BJ (cell line): ENCODE results near the gene OSGIN1. TPM values are rescaled to one million over a fixed set of nuclear protein-coding genes. Genes with fewer than 3 reads are reported as not detected.
"Not testable (repeated sequence)": the region's sequence is repeated elsewhere in the genome, so short reads cannot be mapped to it uniquely, and the experiment has no call there.

Source experiments
- CTCF ChIA-PET: fragments of 350-600 bp; formaldehyde crosslinking; extraction: SDS; loops from one replicate; lab custom pipeline; 2021; ENCODE audit warnings: antibody characterized with exemption, inconsistent platforms; lab: Yijun Ruan, JAX
- POLR2A ChIA-PET: fragments of 300-600 bp; sonication (Branson Sonifier 250); formaldehyde crosslinking; extraction: SDS; loops from one replicate; lab custom pipeline; 2021; ENCODE audit warnings: antibody characterized with exemption; lab: Charles Lee
- DNase-seq: peaks from one replicate; pipeline ENCODE4 v3.0.0-alpha.2; 2011; ENCODE audit warnings: low read depth
- H3K27me3 ChIP-seq: 2 replicates; pipeline ENCODE4 v1.6.0; 2011; ENCODE audit warnings: low read length; ENCODE audit not compliant: control insufficient read depth, insufficient read depth
- H3K36me3 ChIP-seq: 2 replicates; pipeline ENCODE4 v1.5.1; 2011; ENCODE audit warnings: low read length; ENCODE audit not compliant: control insufficient read depth, insufficient read depth
- H3K4me3 ChIP-seq: 2 replicates; pipeline ENCODE4 v1.5.1; 2011; ENCODE audit warnings: low read depth, mild to moderate bottlenecking, control low read depth, low read length
- CTCF ChIP-seq: IDR thresholded peaks from 2 replicates; pipeline ENCODE4 v1.5.1; 2011; ENCODE audit warnings: low read depth, mild to moderate bottlenecking, control low read depth, inconsistent platforms, low read length, moderate library complexity; ENCODE audit not compliant: insufficient read depth
- polyA plus RNA-seq: library from polyadenylated mRNA; depleted of rRNA; stranded (reverse); fragments of >200 nt; gene quantifications from 2 replicates; pipeline ENCODE4 v1.2.3, GENCODE V29; 2011

The OSGIN1 gene
- polyA plus RNA-seq, 1 experiment, result 5.1 TPM

GRCh38 chr16:83937922-83938885, 14.8 kb upstream of the OSGIN1 start:
- CTCF ChIA-PET, result interaction anchor here (0.8 to 4.3 kb wide), 3 partner anchors 11 to 57 kb away, joined by 3 to 27 read pairs (median 3); no protein-coding TSS in a partner anchor
- Histone ChIP-seq H3K4me3 (no peak overlapping the region), H3K27me3 (no peaks in the 10 kb centered on the region), H3K36me3 (no peaks in the 10 kb centered on the region)
- POLR2A ChIA-PET, result no interaction called here
- TF ChIP-seq CTCF, result no peak
- no peak for DNase-seq

- ChIA-PET POLR2A (no interaction called here), CTCF (interaction anchor here (4.3 kb wide), 1 partner anchor 13 kb away, joined by 27 read pairs; no protein-coding TSS in a partner anchor)
These were observed 13.7 kb upstream of the OSGIN1 start for GRCh38 chr16:83939266-83939855.

GRCh38 chr16:83940119-83940518, 12.9 kb upstream of the OSGIN1 start:
- POLR2A ChIA-PET, result no interaction called here
- H3K36me3 ChIP-seq, result no peaks in the 10 kb centered on the region
- no peaks in the 10 kb centered on the region for H3K27me3 ChIP-seq
- H3K4me3 ChIP-seq, result no peak overlapping the region
- DNase-seq, result no peak
- no peak for TF ChIP-seq CTCF
- CTCF ChIA-PET, result no interaction called here

More at GRCh38 chr16:83939266-83939855, 13.7 kb upstream of the OSGIN1 start:
- no peak for TF ChIP-seq CTCF
- Histone ChIP-seq H3K36me3 (no peaks in the 10 kb centered on the region), H3K4me3 (no peak overlapping the region), H3K27me3 (no peaks in the 10 kb centered on the region)
- DNase-seq, result no peak

GRCh38 chr16:83940630-83941378, 12.2 kb upstream of the OSGIN1 start:
- no peak for TF ChIP-seq CTCF
- CTCF ChIA-PET, result no interaction called here
- H3K36me3 ChIP-seq, result no peaks in the 10 kb centered on the region
- H3K27me3 ChIP-seq, result no peaks in the 10 kb centered on the region
- no peak overlapping the region for H3K4me3 ChIP-seq
- DNase-seq, result no peak
- POLR2A ChIA-PET, result no interaction called here

- H3K4me3 ChIP-seq, DNase-seq, CTCF ChIA-PET, H3K27me3 ChIP-seq, H3K36me3 ChIP-seq, POLR2A ChIA-PET: not testable (repeated sequence)
These were observed 11.5 kb upstream of the OSGIN1 start for GRCh38 chr16:83941546-83941945.
